ENCODE results near the gene PCNT. TPM values are rescaled to one million over a fixed set of nuclear protein-coding genes. Genes with fewer than 3 reads are reported as not detected.

PCNT gene
- total and polyA plus RNA-seq, 2 of the 8 experiments (the other 6 are each of a cell fraction or from before 2014, with no cell fraction given) = 9.9 to 45.1 TPM

GRCh38 chr21:46404306-46404705 is 80.3 kb downstream of the PCNT start:
- Histone ChIP-seq H4K5ac (ENCODE audit: insufficient read length, low read depth, low read length) (no peak overlapping the region), H2AK5ac (ENCODE audit: low read depth, low read length) (no peak overlapping the region), H3K14ac (ENCODE audit: insufficient read length) (no peak overlapping the region), H3K23ac (ENCODE audit: insufficient read length) (no peak overlapping the region), H2BK5ac (ENCODE audit: low read depth, low read length) (no peak overlapping the region), H2AFZ (ENCODE audit: low read length) (no peak overlapping the region), H3K18ac (ENCODE audit: extremely low read depth, low read length) (no peak overlapping the region), H3K56ac (replicated peaks; ENCODE audit: insufficient read length, low read depth, low read length) (no peak overlapping the region), H3K4me3 (ENCODE audit: extremely low read depth in 1 of 4, insufficient read depth in 2 of 4, low read depth in 3 of 4, low read length in 4 of 4) (no peak overlapping the region), H3K36me3 (ENCODE audit: control insufficient read depth in 2 of 4, insufficient read depth in 4 of 4, low read length in 3 of 4) (peaks cover 4 to 32% (median 9%) of the 10 kb centered on the region in 4 experiments; a peak in 6 of 8 replicates), H3K27ac (ENCODE audit: low read depth, low read length) (no peak overlapping the region), H2BK20ac (ENCODE audit: low read length) (no peak overlapping the region), H3K4me1 (replicated peaks in 1 of 4; ENCODE audit: control insufficient read depth in 3 of 4, insufficient read depth in 4 of 4, low read length in 3 of 4) (no peaks in the 10 kb centered on the region), H3K4me2 (ENCODE audit: insufficient read depth in 1 of 2, low read depth in 2 of 2, low read length in 2 of 2) (no peak overlapping the region), H3K23me2 (ENCODE audit: low read depth, low read length) (no peaks in the 10 kb centered on the region), H4K91ac (replicated peaks; ENCODE audit: insufficient read length, low read length) (no peak overlapping the region), H4K20me1 (replicated peaks in 1 of 2; ENCODE audit: control insufficient read depth in 1 of 2, insufficient read depth in 2 of 2, low read length in 2 of 2) (peaks cover 0 to 5% of the 10 kb centered on the region in 2 experiments), H2BK120ac (replicated peaks; ENCODE audit: low read depth, low read length) (no peak overlapping the region), H3K79me2 (ENCODE audit: control insufficient read depth in 1 of 2, insufficient read depth in 2 of 2, low read length in 2 of 2) (no peaks in the 10 kb centered on the region), H3K4ac (replicated peaks; ENCODE audit: insufficient read length, low read depth, low read length) (no peak overlapping the region), H3K9me3 (ENCODE audit: insufficient read depth in 2 of 2, low read depth in 1 of 2, low read length in 1 of 2) (no peaks in the 10 kb centered on the region; a peak in 1 of 4 replicates), H2BK15ac (ENCODE audit: low read length) (no peak overlapping the region), H3K79me1 (ENCODE audit: low read depth, low read length) (no peaks in the 10 kb centered on the region; the same call in 1 of the 2 replicates), H3K9ac (replicated peaks in 1 of 4; ENCODE audit: extremely low read depth in 1 of 4, low read depth in 3 of 4, low read length in 3 of 4) (no peak overlapping the region), H2BK12ac (ENCODE audit: low read depth, low read length) (no peak overlapping the region), H3K27me3 (replicated peaks in 1 of 4; ENCODE audit: control insufficient read depth in 3 of 4, extremely low read depth in 1 of 4, insufficient read depth in 3 of 4, low read length in 3 of 4) (no peaks in the 10 kb centered on the region), H4K8ac (ENCODE audit: extremely low read depth, insufficient read depth, low read length) (no peak overlapping the region)
- ChIA-PET CTCF (ENCODE audit: partially characterized antibody) (interaction anchor here (1.1 kb wide), 1 partner anchor 127 kb away, joined by 3 read pairs; no protein-coding TSS in a partner anchor), POLR2A (ENCODE audit: partially characterized antibody) (no interaction called here)
- FAIRE-seq (no peak), DNase-seq (ENCODE audit: low read depth in 1 of 2, low spot score in 2 of 2) (no peak)
- WGBS, 2 experiments (ENCODE audit: extremely low coverage in 1 of 2, insufficient coverage in 1 of 2, insufficient read length in 1 of 2, insufficient replicate concordance in 2 of 2, low coverage in 1 of 2, low lambda C conversion rate in 2 of 2, missing lambda C conversion rate in 1 of 2) = 95% methylated on average over 14 of the region's 14 CpGs; no CpG with 5 or more reads in 1 of the 2 experiments
- TF ChIP-seq TAF7 (optimal IDR thresholded peaks at IDR 0.05; ENCODE audit: borderline replicate concordance, low read depth, low read length) (no peak), JUN (IDR thresholded peaks at IDR 0.05; ENCODE audit: low read depth, low read length) (no peak), USF2 (IDR thresholded peaks at IDR 0.05; ENCODE audit: low read length) (no peak), SRF (IDR thresholded peaks at IDR 0.05; ENCODE audit: low read depth, low read length) (no peak), ASH2L (IDR thresholded peaks at IDR 0.05; ENCODE audit: low read length) (no peak), BCL11A (IDR thresholded peaks at IDR 0.05; ENCODE audit: low read depth in 2 of 2, low read length in 2 of 2) (no peak), TCF12 (IDR thresholded peaks at IDR 0.05; ENCODE audit: low read depth, low read length) (no peak), SAP30 (IDR thresholded peaks at IDR 0.05; ENCODE audit: insufficient read depth, insufficient replicate concordance, low read length) (no peak), SIN3A (conservative IDR thresholded peaks at IDR 0.05 in 1 of 2, IDR thresholded peaks at IDR 0.05 in 1 of 2; ENCODE audit: low read depth in 1 of 2, low read length in 2 of 2) (no peak), KDM5A (IDR thresholded peaks at IDR 0.05; ENCODE audit: low read length) (no peak), CBX5 (IDR thresholded peaks at IDR 0.05; ENCODE audit: low read depth, low read length) (no peak)
